ENCODE measurements around the gene ENDOG. TPM values are rescaled to one million over a fixed set of nuclear protein-coding genes. Genes with fewer than 3 reads are reported as not detected.
"Not testable (repeated sequence)": the region's sequence is repeated elsewhere in the genome, so short reads cannot be mapped to it uniquely, and the experiment has no call there.

ENDOG gene
- polyA plus RNA-seq, 3 donors = 11.4 to 22.6 (median 22.0) TPM

- no peak overlapping the region for H3K27ac ChIP-seq (ENCODE audit: low read depth, low read length)
- 86 to 91% (median 88%) methylated on average over 19 of the region's 19 CpGs for WGBS, 3 donors
These were observed 5.1 kb downstream of the ENDOG start for GRCh38 chr9:128823362-128823902.

- WGBS, 3 donors = 75 to 89% (median 88%) methylated on average over 12 of the region's 12 CpGs
These were observed 5.7 kb downstream of the ENDOG start for GRCh38 chr9:128823903-128824406.

GRCh38 chr9:128824911-128825310 lies 6.6 kb downstream of the ENDOG start:
- WGBS, 3 donors = 82 to 88% (median 88%) methylated on average over 7 of the region's 7 CpGs
- no peak overlapping the region for H3K27ac ChIP-seq (ENCODE audit: low read depth, low read length)

More at GRCh38 chr9:128823903-128824406, 5.7 kb downstream of the ENDOG start:
- H3K27ac ChIP-seq (ENCODE audit: low read depth, low read length) = no peak overlapping the region

DNA sequence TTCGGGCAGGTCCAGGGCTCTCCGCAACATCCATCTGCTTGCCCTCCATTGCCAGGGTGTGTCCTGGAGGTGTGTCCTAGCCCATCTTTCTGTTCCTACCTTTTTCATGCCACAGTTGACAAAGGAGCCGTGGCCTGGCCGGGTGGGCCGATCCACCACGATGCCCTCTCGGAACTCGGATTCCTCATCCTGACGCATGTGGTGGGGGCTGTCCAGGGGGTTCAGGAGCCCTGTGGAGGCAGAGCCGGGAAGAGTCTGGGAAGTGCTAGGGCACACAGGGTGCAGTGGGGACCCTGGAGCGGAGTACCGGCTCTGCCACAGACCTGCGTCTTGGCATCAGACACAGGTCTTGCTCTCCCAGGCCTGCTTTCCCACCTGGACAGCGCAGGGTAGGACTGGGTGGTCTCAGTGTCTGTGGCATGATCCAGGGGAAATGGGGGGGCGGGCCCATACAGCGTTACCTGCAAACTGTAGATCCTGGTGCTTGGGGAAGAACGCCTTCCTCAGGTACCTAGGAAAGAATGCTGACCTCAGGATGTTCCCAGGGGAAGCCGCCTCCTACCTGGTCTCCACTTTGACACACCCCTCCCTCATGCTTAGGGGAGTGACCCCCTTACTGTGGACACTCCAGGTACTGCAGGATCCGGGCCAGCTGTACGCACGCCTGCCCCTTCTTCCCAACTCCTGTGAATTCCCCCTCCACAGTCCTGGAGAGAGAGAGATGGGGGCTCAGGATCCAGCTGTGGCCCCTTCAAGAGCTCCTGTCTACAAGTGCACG lies 7.8 kb downstream of the ENDOG start:
- H3K27ac ChIP-seq (ENCODE audit: low read depth, low read length) = no peak overlapping the region
- WGBS, 3 donors = 93 to 95% (median 95%) methylated on average over 22 of the region's 22 CpGs

GRCh38 chr9:128828267-128828666 lies 10.0 kb downstream of the ENDOG start:
- WGBS, 3 donors = 90 to 94% (median 92%) methylated on average over 8 of the region's 8 CpGs
- no peak overlapping the region for H3K27ac ChIP-seq (ENCODE audit: low read depth, low read length)

DNA sequence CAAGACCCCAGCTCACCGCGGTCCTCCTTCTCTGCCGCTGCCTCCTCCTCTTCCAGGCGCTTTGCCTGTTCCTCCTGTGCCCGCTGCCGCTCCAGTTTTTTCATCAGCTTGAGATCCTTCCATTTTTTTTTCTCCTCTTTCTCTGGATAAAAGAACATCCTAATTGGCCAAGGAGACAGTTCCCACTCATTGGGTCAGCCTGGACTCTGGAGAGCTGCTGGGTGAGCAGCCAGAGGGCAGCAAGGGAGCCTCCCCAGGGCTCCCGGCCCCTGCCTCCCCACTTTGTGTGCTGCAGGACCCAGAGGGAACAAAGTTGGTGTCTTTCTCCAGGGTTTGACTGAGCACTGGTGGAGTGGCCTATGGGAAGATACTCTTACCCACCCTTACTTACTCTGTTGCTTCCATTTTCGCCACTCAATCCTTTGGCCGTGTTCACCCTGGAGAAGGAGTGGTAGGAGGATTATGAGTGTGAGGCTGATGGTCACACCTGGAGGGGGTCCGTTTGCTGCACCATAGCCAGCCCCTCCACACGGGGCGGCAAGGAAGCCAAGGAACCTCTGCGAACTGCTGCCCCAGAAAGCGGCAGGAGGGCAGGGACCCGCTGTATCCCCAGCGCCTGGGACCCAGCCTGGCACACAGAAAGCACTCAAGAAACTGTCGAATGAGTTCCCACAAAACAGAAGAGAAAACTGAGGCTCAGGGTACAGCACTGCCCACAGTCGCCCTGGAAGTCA lies 10.6 kb downstream of the ENDOG start:
- 32 to 33% (median 33%) methylated on average over 18 of the region's 18 CpGs for WGBS, 3 donors
- no peak overlapping the region for H3K27ac ChIP-seq (ENCODE audit: low read depth, low read length)

- WGBS, 3 donors = 0 to 1% (median 1%) methylated on average over 53 to 56 of the region's 56 CpGs
- no peak within 1 kb of the TSS for H3K27ac ChIP-seq (ENCODE audit: low read depth, low read length)
These were observed 11.4 kb downstream of the ENDOG start, which contains the start of gene SPOUT1 for GRCh38 chr9:128829477-128830251. SPOUT1 (minus strand) TSS chr9:128829794; CDS start chr9:128829780, 14 bp downstream.

- WGBS, 3 donors = 92 to 95% (median 92%) methylated on average over 10 of the region's 10 CpGs
- H3K27ac ChIP-seq (ENCODE audit: low read depth, low read length) = no peak overlapping the region
These were observed 15.4 kb downstream of the ENDOG start for GRCh38 chr9:128833696-128834095.

DNA sequence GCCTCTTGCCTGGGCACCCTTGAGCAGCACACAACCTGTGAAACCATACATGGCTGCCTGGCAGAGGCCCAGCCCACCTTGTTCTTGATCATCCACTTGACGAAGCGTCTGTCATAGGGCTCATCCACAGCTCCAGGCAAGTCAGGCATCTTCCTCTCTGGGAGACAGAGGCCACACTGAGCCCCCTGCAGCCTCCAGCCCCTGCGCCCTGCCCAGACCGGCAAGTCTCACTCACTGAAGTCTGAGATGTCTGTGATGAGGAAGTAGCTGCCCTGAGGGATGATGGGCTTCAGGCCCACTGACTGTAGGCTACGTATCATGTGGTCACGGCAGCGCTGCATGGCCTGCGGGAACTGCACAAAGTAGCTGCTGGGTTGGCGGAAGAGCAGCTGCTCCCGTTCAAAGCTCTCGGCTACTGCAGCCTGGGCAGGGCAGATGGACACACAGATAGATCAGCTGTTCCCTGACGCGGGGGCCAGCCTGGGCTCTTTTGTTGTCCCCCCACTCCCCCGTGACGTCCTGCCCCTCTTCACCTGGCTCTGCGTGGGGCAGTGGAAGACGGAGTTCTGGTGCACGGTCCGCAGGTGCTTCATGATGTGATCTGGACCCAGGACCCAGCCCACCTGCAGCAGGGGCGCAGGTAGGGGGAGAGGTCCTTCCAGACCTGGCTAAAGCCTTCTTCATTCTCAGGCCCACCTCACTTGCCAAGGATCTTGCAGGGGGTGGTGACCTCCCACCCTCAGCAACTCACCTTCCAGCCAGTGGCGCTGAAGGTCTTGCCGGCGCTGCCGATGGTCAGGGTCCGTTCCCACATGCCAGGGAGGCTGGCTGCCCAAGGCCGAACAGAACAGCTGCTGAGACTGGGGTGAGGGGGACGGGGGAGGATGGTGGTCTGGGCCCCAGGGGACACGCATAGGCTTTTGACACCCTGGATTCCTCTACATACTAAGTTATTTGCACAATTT lies 17.2 kb downstream of the ENDOG start:
- WGBS, 3 donors = 92 to 95% (median 95%) methylated on average over 28 of the region's 28 CpGs
- no peak overlapping the region for H3K27ac ChIP-seq (ENCODE audit: low read depth, low read length)

GRCh38 chr9:128836509-128837145 lies 18.3 kb downstream of the ENDOG start:
- WGBS, 3 donors = 91 to 95% (median 92%) methylated on average over 14 of the region's 14 CpGs
- no peak overlapping the region for H3K27ac ChIP-seq (ENCODE audit: low read depth, low read length)

GRCh38 chr9:128838338-128838737 lies 20.0 kb downstream of the ENDOG start:
- no peak overlapping the region for H3K27ac ChIP-seq (ENCODE audit: low read depth, low read length)
- WGBS, 3 donors = 79 to 86% (median 84%) methylated on average over 3 of the region's 3 CpGs

GRCh38 chr9:128840524-128840923 lies 22.2 kb downstream of the ENDOG start:
- WGBS, 3 donors = 94 to 100% (median 100%) methylated on average over 1 of the region's 1 CpG
- H3K27ac ChIP-seq (ENCODE audit: low read depth, low read length) = no peak overlapping the region

GRCh38 chr9:128841694-128842492 lies 23.6 kb downstream of the ENDOG start:
- no peak overlapping the region for H3K27ac ChIP-seq (ENCODE audit: low read depth, low read length)
- 90 to 92% (median 91%) methylated on average over 12 of the region's 12 CpGs for WGBS, 3 donors

GRCh38 chr9:128843171-128843570 lies 24.9 kb downstream of the ENDOG start:
- 93 to 95% (median 94%) methylated on average over 7 of the region's 7 CpGs for WGBS, 3 donors
- not testable (repeated sequence) for H3K27ac ChIP-seq (ENCODE audit: low read depth, low read length)

GRCh38 chr9:128845186-128845931 lies 27.1 kb downstream of the ENDOG start:
- 57 to 87% (median 80%) methylated on average over 12 to 13 of the region's 13 CpGs for WGBS, 3 donors
- no peak overlapping the region for H3K27ac ChIP-seq (ENCODE audit: low read depth, low read length)

- no peak overlapping the region for H3K27ac ChIP-seq (ENCODE audit: low read depth, low read length)
- WGBS, 3 donors = 94 to 98% (median 95%) methylated on average over 3 of the region's 3 CpGs
These were observed 28.4 kb downstream of the ENDOG start for GRCh38 chr9:128846680-128847030.

Measured in adipose tissue (tissue), 3 donors.